Inflammatory macrophage treated with lipopolysaccharide for 4 hours (primary cell): Measurements from ENCODE around the gene UST.

ENCODE experiments used
- DNase-seq: peaks from one replicate; pipeline ENCODE4 v3.0.0-alpha.2; 2020

Gene UST

DNA sequence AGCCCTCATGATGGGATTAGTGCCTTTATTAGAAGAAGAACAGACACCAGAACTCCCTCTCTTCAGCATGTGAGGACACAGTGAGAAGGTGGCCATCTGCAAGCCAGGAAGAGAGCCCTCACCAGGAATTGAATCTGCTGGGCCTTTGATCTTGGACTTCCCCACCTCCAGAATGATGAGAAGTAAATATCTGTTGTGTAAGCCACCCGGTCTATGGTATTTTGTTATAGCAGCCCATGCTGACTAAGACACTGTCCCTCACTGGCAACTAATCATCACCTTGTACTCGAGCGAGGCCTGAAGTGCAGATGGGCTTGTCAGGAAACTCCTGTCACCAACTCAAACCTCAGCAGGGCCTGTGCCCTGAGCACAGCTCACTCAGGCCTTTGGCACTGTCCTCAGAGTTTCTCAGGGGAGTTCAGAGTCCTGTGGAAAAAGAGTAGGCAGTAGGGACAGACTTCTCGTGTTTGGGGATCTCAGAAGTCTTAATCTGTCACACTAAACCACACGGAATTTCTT lies 62.0 kb downstream of the UST start:
- no peak for DNase-seq

- DNase-seq = no peak
Observed at GRCh38 chr6:148811459-148811858, 64.6 kb downstream of the UST start.

DNA sequence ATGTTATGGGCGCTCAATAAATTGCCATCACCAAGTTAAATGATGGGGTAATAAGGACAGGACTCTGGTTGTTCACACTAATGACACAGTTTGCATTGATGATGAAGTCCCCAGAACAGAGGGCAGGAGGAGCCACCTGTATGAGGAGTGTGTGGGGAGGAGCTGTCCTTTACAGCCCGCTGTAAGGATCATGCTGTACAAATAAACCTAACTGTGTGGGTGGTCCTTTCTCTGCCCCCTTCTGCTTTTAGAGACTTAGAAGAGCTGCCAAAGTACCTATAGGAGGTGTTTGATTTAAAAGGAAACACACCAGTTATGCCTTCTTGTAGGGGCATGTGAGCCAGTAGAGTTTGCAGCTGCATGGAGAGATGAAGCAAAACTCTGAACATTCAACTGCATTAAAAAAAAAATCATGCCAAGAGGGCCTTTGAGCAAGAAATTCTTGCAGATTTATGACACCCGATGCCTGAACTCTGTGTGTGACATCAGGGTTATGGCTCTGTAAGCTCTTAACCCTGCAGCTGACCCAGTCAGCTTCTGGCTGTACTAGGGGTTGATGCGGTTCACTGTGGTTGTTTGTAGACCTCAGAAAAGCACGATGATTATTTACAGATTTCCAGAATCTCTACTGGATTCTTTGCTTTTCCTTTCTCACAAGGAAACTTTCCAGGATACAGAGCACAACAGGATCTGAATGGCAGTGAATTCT lies 67.4 kb downstream of the UST start:
- no peak for DNase-seq

DNA sequence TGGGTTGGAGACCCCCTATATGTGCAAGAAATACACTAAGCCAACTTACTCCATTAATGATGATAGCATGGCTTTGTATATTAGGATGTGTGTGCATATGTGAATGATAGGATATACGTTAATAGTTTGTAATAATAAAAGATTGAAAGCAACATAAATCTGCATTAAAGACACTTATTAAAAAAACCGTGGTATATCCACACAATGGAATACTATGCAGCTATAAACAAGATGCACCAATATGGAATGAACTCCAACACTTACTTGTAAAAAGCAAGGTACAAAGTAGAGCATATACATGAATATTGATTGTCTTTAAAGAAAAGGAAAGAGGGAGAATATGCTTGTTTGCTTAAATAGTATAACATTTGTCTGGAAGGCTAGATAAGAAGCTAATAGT lies 68.0 kb downstream of the UST start:
- DNase-seq = no peak

DNA sequence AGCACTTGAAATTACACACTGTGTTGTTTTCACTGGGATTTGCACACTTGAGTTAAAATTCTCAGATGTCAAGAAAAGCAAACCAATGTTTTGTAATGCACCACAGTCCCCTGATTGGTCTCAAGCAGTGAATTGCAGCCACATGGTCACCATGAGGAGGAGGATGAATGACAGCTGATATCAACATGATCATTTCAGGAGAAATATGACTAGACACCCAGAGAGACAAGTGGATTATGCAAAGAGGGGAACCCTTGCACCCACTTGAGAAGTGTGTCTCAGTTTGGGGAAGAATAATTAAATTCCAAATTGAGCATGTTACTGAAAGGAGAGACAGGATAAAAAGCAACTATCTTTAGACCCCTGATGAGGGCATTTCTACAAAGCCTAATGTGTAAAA lies 69.3 kb downstream of the UST start:
- peak; percentile 19 for DNase-seq

- DNase-seq = no peak
Observed at GRCh38 chr6:148817689-148818088, 70.9 kb downstream of the UST start.

GRCh38 chr6:148818939-148819575 lies 72.2 kb downstream of the UST start:
- no peak for DNase-seq

DNA sequence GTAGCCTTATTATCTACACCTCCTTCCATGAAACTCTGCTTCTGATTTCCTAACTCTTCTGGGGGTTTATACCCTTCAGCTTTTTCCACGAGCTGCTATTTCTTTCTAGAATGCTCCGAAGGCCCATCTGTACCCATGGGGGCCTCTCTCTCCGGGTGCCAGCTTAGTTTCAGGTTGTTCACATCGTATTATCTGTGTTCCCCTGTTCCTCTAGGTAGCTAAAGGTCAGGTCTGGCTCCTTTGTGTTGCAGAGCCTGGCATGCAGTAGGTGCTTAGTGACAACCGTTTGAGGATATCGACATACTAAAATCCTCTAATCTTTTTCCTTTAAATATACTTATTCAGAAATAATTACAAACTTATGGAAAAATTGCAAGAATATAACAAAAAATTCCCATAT lies 73.0 kb downstream of the UST start:
- no peak for DNase-seq

DNA sequence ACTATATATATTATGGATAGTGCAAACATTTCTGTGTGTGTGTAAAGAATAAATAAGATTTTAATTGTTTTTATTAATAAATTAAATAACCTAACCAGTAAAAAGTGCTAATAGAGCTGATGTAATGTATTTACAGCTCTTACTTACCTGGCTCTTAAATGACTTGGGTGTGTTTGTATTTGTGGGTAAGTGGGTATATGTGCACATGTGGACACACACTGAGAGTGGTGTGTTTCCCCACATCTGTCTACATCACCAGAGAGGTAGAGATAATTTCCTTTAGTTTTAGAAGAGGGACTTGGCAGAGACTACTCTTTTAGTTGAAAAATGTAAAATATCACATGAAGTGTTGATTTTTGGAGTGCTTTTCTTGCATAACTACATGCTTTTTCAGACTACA lies 76.0 kb downstream of the UST start:
- no peak for DNase-seq

DNA sequence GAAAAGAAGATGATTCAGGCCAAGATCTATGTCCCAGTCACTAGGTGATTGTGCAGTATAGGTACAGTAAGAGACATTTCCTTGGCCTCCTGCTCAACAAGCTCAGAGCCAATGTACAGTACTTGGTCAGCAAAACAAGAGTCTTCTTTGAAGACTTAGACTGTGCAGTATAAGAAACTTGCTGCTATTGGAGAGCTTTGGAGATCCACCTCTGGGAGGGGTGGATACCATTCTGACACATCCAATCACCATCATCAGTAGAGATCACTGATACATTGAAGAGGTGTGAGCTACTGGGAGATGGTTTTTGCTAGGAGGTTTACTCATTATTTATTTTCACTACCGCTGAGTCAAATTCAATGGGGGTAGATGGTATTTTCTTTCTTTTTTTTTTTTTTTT lies 77.5 kb downstream of the UST start:
- DNase-seq = no peak

DNA sequence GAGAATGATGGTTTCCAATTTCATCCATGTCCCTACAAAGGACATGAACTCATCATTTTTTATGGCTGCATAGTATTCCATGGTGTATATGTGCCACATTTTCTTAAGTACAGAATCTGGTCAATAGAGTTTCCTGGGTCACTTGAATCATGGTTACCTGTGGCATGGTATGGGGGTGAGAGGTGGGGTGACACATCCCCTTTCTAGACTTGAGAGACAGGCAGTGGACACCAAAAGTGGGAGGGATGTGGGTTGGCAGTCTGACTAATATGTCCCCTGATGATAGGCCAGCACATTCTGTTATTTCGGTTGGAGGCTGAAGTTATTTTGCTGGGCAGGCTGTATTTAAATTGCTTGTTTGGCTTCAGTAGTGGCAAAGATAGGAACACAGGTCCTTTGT lies 78.1 kb downstream of the UST start:
- no peak for DNase-seq

- no peak for DNase-seq
Observed at GRCh38 chr6:148825492-148825891, 78.7 kb downstream of the UST start.

DNA sequence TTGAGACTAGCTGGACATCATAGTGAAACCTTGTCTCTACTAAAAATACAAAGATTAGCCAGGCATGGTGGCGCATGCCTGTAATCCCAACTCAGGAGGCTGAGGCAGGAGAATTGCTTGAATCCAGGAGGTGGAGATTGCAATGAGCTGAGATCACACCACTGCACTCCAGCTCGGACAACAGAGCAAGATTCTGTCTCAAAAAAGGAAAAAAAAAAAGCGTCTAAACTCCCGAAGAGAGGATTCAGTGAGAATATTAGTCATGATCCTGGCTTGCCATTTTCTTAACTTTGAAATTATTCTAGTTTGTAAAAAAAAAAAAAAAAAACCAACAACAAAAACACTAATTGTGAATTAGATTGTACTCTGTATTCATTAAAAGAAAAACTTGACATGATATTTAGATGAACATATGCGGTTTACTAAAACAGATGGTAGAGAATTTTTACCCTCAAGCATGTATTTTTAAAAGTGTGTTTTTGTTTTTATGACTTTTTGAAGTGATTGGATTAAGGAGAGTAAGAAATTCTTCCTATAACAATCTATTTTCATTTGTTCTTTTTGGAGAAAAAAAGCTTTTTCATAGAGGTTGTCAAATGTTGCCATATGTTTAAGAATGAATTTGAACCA lies 80.7 kb downstream of the UST start:
- no peak for DNase-seq

GRCh38 chr6:148828047-148828446 lies 81.2 kb downstream of the UST start:
- no peak for DNase-seq

DNA sequence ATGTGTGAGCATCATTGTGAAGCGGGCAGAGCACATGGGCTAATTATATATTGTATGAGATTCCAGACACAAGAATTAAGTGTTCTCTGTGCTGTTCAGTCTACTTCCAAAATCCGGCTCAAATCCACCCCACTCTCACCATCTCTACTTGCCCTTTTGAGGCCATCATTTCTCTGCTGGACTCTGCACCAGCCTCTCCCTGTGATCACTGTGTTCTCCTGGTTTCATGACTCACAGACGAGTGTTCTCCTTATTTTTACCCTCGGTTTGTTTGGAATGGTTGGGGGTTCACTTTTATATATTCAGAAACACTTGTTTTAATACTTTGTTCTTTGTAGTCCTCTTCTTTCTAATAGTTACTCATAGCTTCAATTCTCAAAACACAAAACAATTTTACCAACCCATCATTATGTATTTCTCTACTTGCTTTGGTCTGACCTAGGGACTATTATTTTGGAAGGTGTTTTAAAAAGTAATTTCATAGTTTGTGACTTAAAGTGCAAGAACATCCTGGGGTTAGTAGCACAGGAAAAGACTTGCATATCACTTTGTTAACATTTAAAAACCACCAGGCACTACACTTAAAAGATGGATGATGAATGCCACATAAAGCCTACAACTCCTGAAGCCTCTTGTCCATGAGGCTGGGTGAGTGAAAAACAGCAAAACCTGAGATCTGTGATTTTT lies 82.7 kb downstream of the UST start:
- no peak for DNase-seq

GRCh38 chr6:148830614-148831013 lies 83.8 kb downstream of the UST start:
- DNase-seq = peak; percentile 26

GRCh38 chr6:148831064-148831463 lies 84.2 kb downstream of the UST start:
- no peak for DNase-seq

GRCh38 chr6:148831531-148831930 lies 84.7 kb downstream of the UST start:
- no peak for DNase-seq

- no peak for DNase-seq
Observed at GRCh38 chr6:148835920-148836441, 89.2 kb downstream of the UST start.

DNA sequence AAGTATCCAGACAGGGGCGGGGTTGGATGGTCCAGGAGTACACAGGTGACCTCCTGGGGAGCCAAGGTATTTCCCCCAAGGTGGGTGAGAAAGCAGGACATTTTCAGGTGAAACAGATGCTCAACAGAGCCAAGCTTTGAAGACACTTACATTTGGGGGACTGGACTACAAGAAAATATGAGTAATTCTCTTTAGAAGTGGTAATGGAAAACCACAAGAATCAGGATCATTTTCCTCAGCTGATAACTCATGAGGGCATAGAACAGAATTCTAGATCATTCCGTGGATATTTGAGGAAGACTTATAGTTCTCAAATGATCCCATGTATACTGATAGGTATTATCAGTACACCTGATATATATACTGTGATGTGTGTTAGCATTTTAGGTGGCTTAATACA lies 89.9 kb downstream of the UST start:
- no peak for DNase-seq

DNA sequence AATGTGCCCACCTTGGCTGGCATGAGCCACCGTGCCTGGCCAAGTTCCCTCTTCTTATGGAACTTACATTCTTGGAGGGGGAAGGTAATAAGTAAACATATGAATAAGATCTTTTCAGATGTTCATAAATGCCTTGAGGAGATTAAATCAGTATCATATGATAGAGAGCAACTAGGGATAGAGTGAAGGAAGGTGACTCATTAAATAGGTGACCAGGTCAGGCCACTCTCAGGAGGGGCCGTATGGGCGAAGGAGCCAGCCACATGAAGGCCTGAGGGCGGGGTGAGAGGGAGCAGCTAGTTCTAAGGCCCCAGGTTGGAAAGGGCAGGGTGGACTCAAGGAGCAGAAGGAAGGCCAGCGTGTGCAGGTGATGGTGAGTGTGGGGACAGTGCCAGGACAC lies 91.1 kb downstream of the UST start:
- no peak for DNase-seq

DNA sequence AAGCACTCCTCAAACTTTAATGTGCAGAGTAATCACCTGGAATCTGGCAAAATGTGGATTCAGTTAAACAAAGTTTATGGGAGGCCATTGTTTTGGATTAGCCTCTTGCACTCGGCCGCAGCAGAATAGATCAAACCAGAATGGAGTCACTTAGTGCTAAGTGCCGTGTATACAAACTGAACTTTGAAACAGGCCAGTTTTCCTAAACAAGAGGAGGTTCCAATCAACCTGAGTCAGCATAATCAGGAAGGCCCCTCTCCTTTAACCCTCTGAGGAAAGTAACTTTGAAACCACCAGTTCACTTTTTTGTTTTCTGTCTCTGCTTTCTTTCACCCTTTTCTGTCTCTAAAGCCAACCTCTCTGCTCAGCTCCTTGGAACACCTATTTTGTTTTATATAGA lies 92.2 kb downstream of the UST start:
- DNase-seq = no peak

DNA sequence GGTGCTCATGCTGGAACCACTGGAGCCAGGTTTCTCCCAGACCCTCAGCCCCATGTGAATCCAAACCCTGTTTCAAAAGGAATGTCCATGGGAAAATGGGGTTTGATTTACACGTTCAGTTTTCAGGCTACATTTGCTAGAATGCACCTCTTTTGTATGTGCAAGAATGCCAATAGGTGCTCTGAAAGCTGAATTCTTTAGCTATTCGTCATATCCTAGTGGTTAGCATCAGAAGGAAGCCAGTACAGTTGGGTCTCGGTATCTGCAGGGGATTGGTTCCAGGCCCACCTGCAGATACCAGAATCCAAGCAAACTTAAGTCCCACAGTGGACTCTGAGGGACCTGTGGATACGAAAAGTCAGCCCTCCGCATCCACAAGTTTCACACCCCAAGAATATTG lies 93.4 kb downstream of the UST start:
- no peak for DNase-seq
